HG02884 (cell line): Measurements from ENCODE around the gene USP37.

ENCODE experiments used
- ATAC-seq: cut with Tn5 transposase; IDR thresholded peaks from one replicate; pipeline ENCODE4 v1.9.1; 2021; ENCODE audit warnings: mild to moderate bottlenecking, moderate library complexity; ENCODE audit not compliant: unreplicated experiment

Gene USP37

DNA sequence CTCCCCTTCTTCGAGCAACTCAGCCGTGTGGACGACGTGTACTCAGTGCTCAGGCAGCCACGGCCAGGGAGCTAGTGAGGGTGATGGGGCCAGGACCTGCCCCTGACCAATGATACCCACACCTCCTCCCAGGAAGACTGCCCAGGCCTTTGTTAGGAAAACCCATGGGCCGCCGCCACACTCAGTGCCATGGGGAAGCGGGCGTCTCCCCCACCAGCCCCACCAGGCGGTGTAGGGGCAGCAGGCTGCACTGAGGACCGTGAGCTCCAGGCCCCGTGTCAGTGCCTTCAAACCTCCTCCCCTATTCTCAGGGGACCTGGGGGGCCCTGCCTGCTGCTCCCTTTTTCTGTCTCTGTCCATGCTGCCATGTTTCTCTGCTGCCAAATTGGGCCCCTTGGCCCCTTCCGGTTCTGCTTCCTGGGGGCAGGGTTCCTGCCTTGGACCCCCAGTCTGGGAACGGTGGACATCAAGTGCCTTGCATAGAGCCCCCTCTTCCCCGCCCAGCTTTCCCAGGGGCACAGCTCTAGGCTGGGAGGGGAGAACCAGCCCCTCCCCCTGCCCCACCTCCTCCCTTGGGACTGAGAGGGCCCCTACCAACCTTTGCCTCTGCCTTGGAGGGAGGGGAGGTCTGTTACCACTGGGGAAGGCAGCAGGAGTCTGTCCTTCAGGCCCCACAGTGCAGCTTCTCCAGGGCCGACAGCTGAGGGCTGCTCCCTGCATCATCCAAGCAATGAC lies 163.6 kb downstream of the USP37 start:
- ATAC-seq, result no peak

DNA sequence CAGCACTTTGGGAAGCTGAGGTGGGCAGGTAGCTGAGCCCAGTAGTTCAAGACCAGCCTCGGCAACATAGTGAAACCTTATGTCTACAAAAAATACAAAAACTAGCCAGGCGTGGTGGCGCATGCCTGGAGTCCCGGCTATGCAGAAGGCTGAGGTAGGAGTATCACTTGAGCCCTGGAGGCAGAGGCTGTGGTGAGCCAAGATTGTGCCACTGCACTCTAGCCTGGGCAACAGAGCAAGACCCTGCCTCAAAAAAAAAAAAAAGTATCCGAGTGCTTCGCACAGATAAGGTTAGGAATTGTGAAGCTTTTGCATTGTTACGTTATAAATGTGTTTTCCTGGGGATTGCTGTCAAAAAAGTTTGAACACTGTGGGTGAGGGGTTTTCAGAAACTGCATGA lies 164.3 kb downstream of the USP37 start:
- no peak for ATAC-seq

DNA sequence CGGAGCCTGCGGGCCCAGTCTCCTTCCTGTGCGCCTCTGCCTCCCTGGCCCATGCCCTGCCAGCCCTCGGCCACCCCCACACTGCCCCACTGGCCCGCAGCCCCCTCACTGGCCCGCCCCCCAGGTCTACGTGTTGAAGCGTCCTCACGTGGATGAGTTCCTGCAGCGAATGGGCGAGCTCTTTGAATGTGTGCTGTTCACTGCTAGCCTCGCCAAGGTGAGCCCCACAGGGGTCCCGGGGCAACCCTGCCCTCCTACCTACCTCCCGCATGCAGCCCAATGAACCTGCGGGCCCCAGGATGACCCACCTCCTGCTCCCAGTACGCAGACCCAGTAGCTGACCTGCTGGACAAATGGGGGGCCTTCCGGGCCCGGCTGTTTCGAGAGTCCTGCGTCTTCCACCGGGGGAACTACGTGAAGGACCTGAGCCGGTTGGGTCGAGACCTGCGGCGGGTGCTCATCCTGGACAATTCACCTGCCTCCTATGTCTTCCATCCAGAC lies 165.2 kb downstream of the USP37 start:
- ATAC-seq, result no peak

DNA sequence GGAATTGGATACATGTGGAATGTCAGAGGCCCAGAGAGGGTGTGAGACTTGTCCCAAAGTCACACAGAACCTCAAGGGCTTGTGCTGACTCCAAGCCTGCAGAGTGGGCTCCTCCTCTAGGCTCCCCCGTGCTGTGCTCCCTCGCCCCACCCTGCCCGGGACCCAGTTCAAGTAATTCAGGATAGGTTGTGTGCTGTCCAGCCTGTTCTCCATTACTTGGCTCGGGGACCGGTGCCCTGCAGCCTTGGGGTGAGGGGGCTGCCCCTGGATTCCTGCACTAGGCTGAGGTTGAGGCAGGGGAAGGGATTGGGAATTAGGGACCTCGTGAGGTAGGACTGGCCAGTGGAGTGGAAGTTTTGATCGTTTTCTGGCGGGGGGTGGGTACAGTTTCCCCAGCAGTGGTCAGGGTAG lies 165.7 kb downstream of the USP37 start:
- ATAC-seq, result no peak

DNA sequence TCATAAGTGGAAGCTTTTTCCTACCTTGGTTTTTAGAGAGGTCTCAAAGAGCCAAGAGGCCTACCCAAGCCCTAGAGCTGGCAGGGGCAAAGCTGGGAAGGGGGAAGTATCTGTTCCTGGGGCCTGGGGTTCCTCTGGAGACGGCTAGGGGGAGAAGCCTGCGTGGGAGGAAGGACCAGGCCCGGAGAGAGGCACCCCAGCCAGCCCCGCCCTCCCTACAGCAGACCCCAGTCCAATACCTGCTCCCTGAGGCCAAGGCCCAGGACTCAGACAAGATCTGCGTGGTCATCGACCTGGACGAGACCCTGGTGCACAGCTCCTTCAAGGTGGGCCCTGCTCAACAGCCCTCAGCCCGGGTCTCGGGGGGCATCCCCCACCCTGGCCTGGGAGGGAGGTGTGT lies 166.3 kb downstream of the USP37 start:
- no peak for ATAC-seq

DNA sequence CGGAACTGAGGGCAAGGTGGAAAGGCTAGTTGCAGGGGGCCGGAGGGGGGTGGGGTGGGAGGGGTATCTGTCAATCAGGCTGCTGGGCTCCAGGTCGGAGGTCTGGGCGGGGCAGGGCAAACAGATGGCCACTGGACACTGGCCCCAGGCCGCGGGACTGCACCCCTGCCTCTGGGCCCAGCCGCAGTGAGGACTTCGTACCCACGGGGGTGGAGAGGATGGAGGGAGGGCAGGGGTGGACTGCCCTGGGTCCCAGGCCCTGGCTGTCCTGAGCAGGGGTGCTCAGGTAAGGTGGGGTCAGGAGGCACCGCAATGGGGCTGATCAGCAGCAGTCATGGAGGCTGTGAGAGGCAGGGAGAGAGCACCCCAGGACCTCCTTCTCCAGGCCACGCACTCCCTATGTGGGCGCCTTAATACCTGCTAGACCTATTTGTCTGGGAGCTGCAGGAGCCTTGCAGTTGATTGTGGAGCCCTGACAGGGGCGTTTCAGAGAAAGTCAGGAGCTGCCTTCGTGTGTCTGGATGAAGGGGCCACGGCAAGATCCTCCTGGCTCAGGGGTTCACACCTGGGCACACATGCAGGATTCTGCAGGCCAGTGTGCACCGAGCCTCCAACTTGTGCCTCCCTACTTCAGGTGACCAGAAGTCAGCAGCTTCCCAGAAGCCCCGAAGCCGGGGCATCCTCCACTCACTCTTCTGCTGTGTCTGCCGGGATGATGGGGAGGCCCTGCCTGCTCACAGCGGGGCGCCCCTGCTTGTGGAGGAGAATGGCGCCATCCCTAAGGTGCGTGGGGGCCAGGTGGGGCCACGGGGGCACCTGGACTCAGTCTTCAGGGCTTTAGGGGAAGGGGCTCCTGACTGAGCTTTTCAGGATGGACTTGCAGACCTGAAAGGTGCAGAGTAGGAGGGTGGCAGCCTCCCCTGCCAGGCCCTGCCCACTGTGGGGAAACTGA lies 166.9 kb downstream of the USP37 start:
- no peak for ATAC-seq
